GM12891 (cell line): ENCODE measurements around the gene PTPRO.

Experiments
- PAX5 ChIP-seq: IDR thresholded peaks from 2 replicates; pipeline ENCODE4 v1.6.1; 2011; ENCODE audit warnings: low read length, moderate library complexity, mild to moderate bottlenecking; ENCODE audit not compliant: insufficient read depth, severe bottlenecking
- POLR2A ChIP-seq: IDR thresholded peaks from 2 replicates; pipeline ENCODE4 v1.6.1; 2011; ENCODE audit warnings: low read depth, low read length, control low read depth
- POLR2AphosphoS5 ChIP-seq: IDR thresholded peaks from 2 replicates; pipeline ENCODE4 v1.6.1; 2011; ENCODE audit warnings: low read depth, low read length, control low read depth
- POU2F2 ChIP-seq: IDR thresholded peaks from 2 replicates; pipeline ENCODE4 v1.6.1; 2011; ENCODE audit warnings: low read depth, mild to moderate bottlenecking, control low read depth, low read length, moderate library complexity
- SPI1 ChIP-seq: IDR thresholded peaks from 2 replicates; pipeline ENCODE4 v1.6.1; 2011; ENCODE audit warnings: low read depth, low read length, control low read depth
- TAF1 ChIP-seq: IDR thresholded peaks from 2 replicates; pipeline ENCODE4 v1.6.1; 2011; ENCODE audit warnings: low read depth, low read length, control low read depth

GRCh38 chr12:15538881-15539280 lies 216.6 kb downstream of the PTPRO start:
- TF ChIP-seq POLR2A (no peak), SPI1 (no peak), POLR2AphosphoS5 (no peak), TAF1 (no peak), POU2F2 (no peak), PAX5 (no peak)
